KBM-7 (cell line): ENCODE measurements around the gene USP34.

Experiments
- DNase-seq: peaks from one replicate; pipeline ENCODE4 v3.0.0-alpha.2; 2015
- in situ Hi-C: fragments of 300-500 bp; cut with MboI; formaldehyde crosslinking; loops from 2 replicates; pipeline ENCODE4 v1.14.3; 2020; ENCODE audit warnings: low sequenced_read_pairs, low pct_unique_long_range_greater_than_20kb, mixed read lengths

Gene USP34

DNA sequence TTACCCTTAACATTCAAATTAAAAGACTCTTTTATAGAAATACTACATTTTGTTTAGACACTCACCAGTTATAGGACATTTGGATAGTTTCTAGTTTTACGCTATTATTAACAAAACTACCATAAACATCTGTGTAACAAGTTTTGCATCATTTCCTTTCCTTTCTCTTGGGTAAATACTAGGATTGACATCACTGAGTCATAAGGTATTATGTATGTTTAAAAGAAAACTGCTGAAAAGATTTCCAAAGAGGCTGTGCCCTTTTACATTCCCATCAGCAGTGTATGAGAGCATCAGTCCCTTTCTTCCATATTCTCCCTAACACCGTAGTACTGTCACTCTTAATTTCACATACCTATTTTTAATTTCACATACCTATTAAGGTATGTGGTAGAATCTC, 130.6 kb downstream of the USP34 start:
- in situ Hi-C loops: no loop called here
- DNase-seq: no peak

DNA sequence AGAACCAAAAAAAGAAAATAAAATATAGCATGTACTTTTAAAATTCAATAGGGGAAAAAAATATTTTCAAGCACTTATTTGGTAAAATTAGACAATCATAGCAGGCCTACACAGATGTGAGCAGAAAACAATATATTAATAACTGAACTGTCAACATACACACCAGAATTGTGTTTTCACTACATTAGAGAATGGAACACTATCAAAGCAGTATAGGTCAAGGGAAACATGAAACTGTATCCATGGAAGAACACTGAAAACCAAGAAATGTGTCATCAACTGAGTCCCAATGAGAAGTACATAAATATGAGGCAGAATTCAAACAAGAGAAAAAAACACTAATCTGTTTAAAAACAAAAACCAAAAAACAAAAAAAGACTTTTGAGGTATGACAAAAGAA, 132.4 kb downstream of the USP34 start:
- in situ Hi-C loops: no loop called here
- DNase-seq: no peak

DNA sequence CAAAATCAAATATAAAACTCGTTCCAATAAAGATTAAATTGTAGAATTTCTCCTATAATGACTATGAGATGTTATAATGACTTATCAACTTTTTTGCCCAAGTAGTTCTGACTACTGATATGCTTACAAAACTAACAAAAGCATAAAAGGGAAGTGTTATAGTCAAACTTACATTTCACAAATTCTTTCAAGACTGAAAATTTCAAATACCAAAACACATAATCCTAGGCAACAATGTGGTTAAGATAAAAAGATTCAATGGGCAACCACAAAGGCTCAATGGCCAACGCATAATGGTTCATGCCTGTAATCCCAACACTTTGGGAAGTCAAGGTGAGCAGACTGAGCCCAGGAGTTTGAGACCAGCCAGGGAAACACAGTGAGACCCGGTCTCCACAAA, 135.7 kb downstream of the USP34 start:
- no peak for DNase-seq
- in situ Hi-C loops: no loop called here

DNA sequence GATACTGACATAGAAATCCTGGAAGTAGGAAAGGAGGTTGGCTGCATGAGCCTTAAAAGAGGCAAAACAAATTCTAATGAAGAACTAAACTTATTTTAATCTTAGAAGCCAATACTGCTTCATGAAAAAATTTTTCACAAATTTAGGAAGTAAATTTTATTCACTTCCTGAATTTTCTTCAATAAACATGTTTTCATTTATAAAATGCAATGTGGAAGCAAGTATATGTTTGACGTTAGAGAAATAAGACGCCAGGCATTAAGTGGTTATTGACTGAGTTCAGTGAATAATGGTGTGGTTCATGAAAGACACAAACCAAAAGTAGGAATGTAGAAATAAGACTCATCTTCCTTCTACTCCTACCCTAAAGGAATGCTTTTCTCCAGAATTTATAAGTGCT, 136.4 kb downstream of the USP34 start:
- in situ Hi-C loops: no loop called here
- no peak for DNase-seq

DNA sequence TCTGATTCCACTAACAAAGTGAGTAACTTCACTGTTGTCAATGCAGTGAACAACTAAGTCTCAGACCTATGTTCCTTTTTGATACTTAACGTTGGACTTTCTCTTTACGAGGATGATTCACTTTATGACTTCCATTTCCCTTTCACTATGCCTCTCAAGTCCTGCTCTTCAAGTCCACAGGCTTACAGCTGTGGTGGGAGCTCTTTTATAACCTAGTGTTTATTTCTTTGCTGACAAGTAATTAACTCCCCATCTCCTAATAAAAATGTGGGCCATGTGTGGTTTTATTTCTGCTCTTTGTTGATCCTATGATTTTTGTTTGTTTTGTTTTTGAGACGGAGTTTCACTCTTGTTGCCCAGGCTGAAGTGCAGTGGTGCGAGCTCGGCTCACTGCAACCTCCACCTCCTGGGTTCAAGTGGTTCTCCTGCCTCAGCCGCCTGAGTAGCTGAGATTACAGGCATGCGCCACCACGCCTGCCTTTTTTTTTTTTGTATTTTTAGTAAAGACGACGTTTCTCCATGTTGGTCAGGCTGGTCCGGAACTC, 142.1 kb downstream of the USP34 start:
- in situ Hi-C loops: no loop called here
- DNase-seq: peak; percentile 29

DNA sequence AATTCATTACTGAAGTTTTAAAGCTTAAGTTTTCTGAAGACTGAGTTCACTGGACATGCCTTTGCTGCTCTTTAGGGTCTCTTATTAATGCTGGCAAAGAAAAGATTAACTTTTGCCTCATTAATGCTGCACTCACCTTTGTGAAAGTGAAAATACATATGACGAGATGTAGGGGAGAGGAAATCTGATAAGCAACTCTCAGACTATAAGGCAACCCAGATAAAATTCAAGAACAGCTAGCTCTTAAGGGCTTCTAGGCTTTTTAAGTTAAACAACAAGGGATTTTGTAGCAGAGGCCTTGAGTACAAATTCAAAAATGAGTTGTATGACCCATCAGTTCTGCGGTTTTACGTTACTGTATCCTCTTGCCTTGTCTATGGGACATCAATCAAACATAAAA, 143.7 kb downstream of the USP34 start:
- in situ Hi-C loops: no loop called here
- DNase-seq: no peak

GRCh38 chr2:61326423-61326822, 144.5 kb downstream of the USP34 start:
- in situ Hi-C loops: no loop called here

DNA sequence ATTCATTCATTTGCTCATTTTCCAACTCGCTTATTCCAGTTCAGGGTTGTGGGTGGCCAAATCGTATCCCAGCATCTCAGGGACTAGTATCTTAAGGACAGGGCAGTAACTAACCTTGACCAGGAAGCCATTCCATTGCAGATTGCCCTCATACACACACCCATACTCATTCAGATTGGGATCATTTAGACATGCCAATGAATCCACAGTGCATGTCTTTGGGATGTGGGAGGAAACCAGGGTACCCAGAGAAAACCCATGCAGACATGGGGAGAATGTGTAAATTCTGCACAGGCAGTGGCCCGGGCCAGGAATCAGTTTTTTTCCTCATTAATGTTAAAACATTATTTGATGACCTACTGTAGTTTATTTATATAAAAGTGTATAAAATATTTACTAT, 150.7 kb downstream of the USP34 start:
- no peak for DNase-seq
- in situ Hi-C loops: no loop called here

More at GRCh38 chr2:61326423-61326822, 144.5 kb downstream of the USP34 start:
- DNase-seq: no peak

GRCh38 chr2:61318553-61318952, 152.3 kb downstream of the USP34 start:
- in situ Hi-C loops: no loop called here
- DNase-seq: no peak

DNA sequence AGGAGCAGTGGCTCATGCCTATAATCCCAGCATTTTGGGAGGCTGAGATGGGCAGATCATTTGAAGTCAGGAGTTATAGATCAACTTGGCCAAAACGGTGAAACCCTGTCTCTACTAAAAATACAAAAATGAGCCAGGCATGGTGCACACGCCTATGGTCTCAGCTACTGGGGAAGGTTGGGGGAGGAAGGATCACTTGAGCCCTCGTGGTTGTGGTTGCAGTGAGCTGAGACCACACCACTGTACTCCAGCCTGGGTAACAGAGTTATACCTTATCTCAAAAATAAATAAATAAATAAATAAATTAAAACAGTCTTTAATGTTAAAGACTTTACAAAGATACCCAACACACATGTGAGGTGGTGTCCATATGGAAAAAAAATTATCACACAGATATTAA, 174.9 kb downstream of the USP34 start:
- in situ Hi-C loops: no loop called here
- no peak for DNase-seq

GRCh38 chr2:61291851-61292575, 178.9 kb downstream of the USP34 start:
- in situ Hi-C loops: no loop called here
- DNase-seq: no peak

DNA sequence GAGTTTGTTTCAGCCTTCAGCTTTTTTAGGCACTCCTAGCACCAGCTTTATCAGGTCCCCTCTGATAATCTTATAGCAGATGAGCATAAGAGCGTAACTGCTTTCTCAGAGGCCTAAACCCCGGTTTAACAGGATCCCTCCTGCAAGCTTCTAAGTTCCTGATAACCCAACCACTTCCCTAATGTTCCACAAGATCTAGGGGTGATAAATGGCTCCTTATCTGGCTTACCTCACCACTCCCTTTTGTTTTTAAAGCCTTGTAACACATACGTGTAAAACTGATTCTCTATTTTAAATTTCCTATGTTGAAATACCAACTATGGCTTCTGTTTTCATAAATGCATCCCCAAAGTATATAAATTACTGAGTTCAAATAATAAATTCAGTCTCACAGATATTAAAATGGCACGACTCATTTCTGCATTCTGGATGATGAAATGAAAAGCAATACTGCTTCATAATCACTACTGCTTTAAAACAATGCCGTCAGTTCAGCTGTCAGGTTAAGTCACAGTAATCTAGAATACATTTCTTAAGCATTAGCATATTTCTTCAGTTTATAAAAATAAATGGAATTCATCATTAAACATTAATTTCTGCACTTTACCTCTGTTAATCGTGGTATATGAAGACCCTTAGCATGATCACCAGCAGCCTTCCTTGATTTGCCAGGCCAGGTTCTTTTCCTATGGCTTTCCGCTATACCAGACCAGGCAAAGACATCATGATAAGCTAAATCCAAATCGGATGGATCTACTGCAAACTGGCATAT, 182.6 kb downstream of the USP34 start:
- in situ Hi-C loops: no loop called here
- peak; percentile 75 for DNase-seq

DNA sequence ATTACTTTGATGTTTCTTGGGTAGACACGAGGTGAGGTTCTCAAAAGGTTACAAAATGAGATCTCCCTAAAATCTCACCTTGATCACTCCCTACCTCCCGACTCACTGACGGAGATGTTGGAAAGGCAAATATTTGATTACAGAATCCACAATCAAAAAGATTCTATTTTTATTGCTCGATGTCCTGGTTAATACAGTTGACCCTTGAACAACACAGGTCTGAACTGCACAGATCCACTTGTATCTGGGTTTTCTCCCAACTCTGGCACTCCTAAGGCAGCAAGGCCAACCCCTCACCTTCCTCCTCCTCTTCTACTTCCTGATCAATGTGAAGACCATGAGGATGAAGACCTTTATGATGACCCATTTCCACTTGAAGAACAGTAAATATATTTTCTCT, 183.6 kb downstream of the USP34 start:
- no peak for DNase-seq
- in situ Hi-C loops: no loop called here

DNA sequence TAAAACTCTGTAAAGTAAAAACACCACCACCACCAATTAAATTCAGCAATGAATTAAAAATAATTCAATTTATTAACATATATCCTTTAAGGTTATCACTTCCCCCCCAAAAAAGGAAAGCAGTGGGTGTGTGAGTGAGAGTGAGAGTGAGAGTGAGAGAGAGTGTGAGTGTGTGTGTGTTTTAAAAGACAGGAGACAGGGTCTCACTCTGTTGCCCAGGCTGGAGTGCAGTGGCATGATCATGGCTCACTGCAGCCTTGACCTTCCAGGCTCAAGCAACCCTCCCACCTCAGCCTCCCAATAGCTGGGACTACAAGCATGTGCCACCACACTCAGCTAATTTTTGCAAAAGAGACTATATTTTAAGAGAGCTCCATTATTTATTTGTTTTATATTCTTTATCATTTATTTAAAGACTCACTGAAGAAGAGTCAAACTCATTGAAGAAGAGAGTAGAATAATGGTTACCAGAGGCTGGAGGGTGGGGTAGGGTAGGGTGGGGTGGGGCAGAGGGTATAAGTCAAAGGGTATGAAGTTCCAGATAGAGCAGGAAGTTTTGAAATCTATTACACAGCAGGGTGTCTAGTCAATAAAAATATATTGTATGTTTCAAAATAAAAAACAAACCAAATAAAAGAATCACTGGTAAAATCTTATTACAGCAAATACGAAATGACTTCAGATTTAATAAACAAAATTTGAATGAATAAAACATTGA, 187.3 kb downstream of the USP34 start:
- DNase-seq: no peak
- in situ Hi-C loops: no loop called here

- DNase-seq: no peak
- in situ Hi-C loops: no loop called here
Measured at GRCh38 chr2:61282104-61282590, 188.7 kb downstream of the USP34 start.

DNA sequence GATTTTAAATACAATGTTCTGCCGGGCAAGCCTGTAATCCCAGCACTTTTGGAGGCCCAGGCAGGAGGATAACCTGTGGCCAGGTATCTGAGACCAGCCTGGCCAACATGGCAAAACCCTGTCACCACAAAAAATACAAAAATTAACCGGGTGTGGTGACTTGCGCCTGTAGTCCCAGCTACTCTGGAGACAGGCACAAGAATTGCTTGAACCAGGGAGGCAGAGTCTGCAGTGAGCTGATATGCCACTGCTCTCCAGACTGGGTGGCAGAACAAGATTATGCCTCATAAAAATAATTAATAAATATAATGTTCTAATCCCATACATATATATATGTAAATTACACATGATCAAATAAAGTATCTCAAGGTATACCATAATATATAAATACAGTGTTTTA, 189.6 kb downstream of the USP34 start:
- DNase-seq: no peak
- in situ Hi-C loops: no loop called here

DNA sequence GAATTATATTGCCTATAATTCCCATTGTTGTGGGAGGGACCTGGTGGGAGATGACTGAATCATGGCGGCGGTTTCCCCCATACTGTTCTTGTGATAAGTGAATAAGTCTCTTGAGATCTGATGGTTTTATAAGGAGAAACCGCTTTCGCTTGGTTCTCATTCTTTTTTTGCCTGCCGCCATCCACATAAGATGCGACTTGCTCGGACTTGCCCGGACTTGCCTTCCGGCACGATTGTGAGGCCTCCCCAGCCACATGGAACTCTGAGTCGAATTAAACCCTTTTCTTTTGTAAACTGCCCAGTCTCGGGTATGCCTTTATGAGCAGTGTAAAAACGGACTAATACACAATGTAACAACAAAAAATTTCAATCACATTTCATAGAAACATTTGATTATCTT, 193.1 kb downstream of the USP34 start:
- no peak for DNase-seq
- in situ Hi-C loops: no loop called here

DNA sequence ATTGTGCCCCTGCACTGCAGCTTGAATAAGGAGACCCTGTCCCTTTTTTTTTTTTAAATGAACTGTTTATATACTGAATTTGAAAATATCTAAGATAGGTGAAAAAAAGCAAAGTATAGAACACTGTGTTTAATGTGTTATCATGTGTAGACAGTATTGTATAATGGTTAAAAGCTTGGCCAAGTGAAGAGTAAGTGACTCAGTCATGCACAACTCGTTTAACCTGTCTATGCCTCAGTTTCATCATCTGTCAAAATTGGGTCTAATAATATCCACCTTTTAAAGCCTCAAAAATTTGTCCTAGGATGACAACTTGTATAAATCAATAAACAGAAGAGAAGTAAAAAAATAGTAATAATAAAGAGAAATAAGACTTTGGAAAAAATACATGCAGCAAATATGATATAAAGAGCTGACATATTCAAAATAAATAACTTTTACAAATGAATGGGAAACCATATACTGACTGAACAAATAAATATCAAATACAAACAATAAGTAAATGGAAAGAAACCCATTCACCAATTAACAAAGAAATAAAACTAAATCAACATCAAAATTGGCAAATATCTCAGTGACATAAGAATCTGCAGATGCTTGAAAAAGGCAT, 195.2 kb downstream of the USP34 start:
- in situ Hi-C loops: no loop called here
- DNase-seq: no peak

DNA sequence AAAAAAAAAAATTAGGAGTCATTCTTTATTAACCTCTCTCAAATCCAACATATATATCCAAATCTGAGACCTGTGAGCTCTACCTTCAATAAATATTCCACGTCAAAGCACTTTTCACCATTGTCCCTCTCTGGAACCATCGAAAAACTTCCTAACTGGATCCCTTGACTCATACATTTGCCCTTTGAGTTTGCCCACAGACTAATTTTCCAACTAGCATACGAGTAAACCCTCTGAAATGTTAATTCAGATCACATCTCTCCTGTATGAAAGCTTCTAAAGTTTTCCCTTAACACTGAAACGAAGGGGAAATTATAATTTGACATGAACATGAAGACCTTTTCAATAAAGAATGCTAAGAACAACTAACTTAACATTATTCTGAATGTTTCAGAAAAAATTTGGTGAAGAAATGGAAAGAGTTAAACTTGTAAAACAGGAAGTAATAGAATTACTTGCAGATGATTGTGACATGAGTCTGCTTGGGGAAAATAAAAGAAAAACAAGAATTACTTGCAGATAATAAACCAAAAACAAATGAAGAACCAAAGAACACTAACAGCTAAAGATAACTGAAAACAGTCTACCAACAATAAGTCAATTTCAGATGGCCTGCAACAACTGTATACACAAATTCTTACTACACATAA, 198.3 kb downstream of the USP34 start:
- in situ Hi-C loops: no loop called here
- DNase-seq: no peak
